ACC112 (cell line): ENCODE measurements around the gene AASDHPPT.

Experiments used
- H2AFZ ChIP-seq: fragments of 200-600 bp; sonication (generic); one replicate; pipeline ENCODE4 v1.6.0; 2017; ENCODE audit warnings: antibody characterized with exemption, low read length; ENCODE audit not compliant: unreplicated experiment
- H3K27ac ChIP-seq: fragments of 200-600 bp; sonication (generic); 2 replicates; pipeline ENCODE4 v1.5.1; 2014; ENCODE audit warnings: low read depth, mild to moderate bottlenecking, antibody characterized with exemption, low read length, moderate library complexity
- H3K27me3 ChIP-seq: fragments of 200-600 bp; sonication (generic); 2 replicates; pipeline ENCODE4 v1.6.1; 2014; ENCODE audit warnings: mild to moderate bottlenecking, antibody characterized with exemption, low read length, moderate library complexity, mixed read lengths; ENCODE audit not compliant: insufficient read depth
- H3K36me3 ChIP-seq: fragments of 200-600 bp; sonication (generic); 2 replicates; pipeline ENCODE4 v1.6.1; 2016; ENCODE audit warnings: mild to moderate bottlenecking, antibody characterized with exemption, low read length, moderate library complexity, mixed read lengths; ENCODE audit not compliant: insufficient read depth
- H3K4me1 ChIP-seq: fragments of 200-600 bp; sonication (generic); one replicate; pipeline ENCODE4 v1.6.1; 2016; ENCODE audit warnings: low read length, mixed read lengths; ENCODE audit not compliant: insufficient read depth, unreplicated experiment, control insufficient read depth
- H3K4me3 ChIP-seq: fragments of 200-600 bp; sonication (generic); 2 replicates; pipeline ENCODE4 v1.5.1; 2014; ENCODE audit warnings: mild to moderate bottlenecking, low read depth, low read length
- H3K79me2 ChIP-seq: fragments of 200-600 bp; sonication (generic); one replicate; pipeline ENCODE4 v1.6.0; 2016; ENCODE audit warnings: low read length; ENCODE audit not compliant: control insufficient read depth, unreplicated experiment, insufficient read depth

The AASDHPPT gene

DNA sequence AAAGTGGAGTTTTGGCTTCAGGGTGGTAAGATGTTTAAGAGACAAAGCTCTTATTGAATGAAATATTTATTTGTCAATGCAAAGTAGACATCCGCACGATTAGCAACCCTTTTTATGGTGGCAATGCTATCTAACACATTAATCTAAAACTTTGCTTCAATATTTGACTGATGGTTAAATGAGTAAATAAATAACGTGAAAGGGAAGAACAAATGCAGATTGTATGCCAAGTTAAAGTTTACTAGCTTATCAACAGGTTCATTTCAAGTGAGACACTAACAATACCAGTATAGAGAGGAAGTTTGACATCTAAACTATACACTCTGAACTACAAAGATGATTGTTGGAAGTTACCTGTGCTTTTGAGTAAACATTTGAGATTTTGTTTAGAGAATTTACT, 50.1 kb downstream of the AASDHPPT start:
- Histone ChIP-seq H3K36me3 (no peaks in the 10 kb centered on the region), H3K79me2 (no peaks in the 10 kb centered on the region), H3K27me3 (peaks cover 50% of the 10 kb centered on the region), H3K27ac (no peak overlapping the region), H3K4me1 (no peaks in the 10 kb centered on the region), H2AFZ (no peak overlapping the region), H3K4me3 (no peak overlapping the region)

DNA sequence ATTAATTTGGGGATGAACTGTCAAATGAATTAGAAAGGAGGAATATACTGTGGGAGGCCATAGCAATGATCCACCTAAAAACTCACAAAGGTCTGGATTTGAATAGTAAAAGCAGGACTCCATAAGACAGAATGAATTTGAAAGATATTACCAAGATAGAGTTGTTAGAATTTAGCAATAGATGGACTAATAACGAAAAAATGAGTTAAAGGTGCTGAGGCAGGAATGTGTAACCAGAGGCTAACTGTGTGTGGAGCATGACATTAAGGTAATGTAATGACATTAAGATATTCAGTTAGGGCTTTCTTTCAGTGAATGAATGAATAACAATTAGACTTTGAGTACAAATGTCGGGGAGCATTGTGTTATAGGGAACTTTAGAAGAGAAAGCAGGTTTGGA, 51.3 kb downstream of the AASDHPPT start:
- Histone ChIP-seq H3K36me3 (no peaks in the 10 kb centered on the region), H3K27me3 (peaks cover 50% of the 10 kb centered on the region), H3K4me1 (no peaks in the 10 kb centered on the region), H3K27ac (no peak overlapping the region), H3K79me2 (no peaks in the 10 kb centered on the region), H3K4me3 (no peak overlapping the region), H2AFZ (no peak overlapping the region)

DNA sequence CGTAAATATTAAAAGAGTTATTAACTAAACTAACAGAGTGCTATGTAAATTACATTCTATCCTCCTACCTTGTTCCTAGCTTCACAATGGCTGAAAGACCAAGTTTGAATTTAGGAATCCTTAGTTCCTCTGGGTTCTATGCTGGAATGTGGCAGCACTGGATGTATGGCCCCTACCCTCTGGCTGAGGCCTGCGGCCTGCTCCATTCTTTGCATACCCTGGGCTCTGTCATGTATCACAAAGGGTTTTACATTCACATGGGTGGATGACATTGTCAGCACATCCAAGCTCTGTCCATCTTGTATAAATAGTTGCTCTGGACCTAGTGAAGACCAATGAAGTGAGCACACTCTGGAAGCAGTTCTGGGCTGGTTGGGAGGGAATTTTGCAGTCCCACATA, 54.5 kb downstream of the AASDHPPT start:
- Histone ChIP-seq H3K36me3 (no peaks in the 10 kb centered on the region), H3K4me1 (no peaks in the 10 kb centered on the region), H3K4me3 (no peak overlapping the region), H3K27ac (no peak overlapping the region), H2AFZ (no peak overlapping the region), H3K27me3 (peaks cover 36% of the 10 kb centered on the region), H3K79me2 (no peaks in the 10 kb centered on the region)

DNA sequence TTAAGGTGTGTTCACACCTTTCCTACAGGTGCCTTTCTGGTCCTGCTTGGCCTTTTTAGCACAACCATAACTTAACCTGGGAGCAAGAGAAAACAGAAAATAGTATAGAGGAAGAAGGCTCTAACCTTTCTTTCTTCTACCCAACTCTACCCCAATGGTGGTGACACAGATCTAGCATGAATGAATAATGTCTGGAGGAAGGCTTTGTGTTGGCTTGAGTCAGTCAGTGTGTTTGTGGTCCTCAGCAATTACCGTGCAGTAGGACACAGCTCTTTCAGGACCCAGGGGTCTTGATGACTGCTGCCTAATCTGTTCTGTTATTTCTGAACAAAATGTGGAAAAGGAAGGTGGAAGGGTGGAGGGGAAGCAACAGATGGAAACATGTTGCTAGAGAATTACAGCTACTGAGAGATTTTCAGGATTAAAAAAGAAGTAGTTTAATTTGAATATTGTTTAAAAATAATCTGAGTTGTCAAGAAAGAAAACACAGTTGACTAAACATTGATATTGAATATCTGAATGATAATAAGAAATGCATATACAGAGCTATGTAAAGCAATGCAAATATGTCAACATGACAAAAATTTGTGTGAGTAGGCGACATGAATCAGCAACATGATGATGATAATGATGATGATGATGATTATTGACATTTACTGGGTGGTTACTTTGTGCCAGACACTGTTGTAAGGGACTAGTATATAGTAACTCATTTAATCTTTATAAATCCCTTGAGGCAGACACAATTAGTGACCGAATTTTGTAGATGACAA, 55.3 kb downstream of the AASDHPPT start:
- no peak overlapping the region for H3K27ac ChIP-seq
- no peak overlapping the region for H2AFZ ChIP-seq
- H3K36me3 ChIP-seq, result no peaks in the 10 kb centered on the region
- no peak overlapping the region for H3K4me3 ChIP-seq
- H3K79me2 ChIP-seq, result no peaks in the 10 kb centered on the region
- H3K27me3 ChIP-seq, result peaks cover 29% of the 10 kb centered on the region
- no peaks in the 10 kb centered on the region for H3K4me1 ChIP-seq

DNA sequence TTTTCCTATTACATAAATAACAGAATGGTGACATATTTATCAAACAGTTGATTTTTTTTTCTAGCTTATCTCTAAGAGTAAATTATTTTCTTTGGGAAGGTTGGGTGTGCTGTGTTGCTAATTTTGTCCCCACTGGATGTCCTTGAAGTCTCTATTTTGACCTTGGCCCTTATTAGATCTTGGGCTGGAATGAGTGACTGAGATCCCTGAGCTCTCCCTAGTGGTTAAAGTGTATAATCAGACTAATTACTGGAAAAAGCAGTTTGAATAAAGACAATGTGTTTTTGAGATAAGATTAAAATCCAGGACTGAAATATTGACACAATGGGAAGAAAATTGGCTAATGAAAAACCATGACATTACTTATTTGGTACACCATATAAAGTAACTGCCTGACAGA, 56.1 kb downstream of the AASDHPPT start:
- no peak overlapping the region for H3K27ac ChIP-seq
- peaks cover 21% of the 10 kb centered on the region for H3K27me3 ChIP-seq
- H3K4me1 ChIP-seq, result no peaks in the 10 kb centered on the region
- no peaks in the 10 kb centered on the region for H3K36me3 ChIP-seq
- no peaks in the 10 kb centered on the region for H3K79me2 ChIP-seq
- H2AFZ ChIP-seq, result no peak overlapping the region
- H3K4me3 ChIP-seq, result no peak overlapping the region

- H3K36me3 ChIP-seq, result no peaks in the 10 kb centered on the region
- no peaks in the 10 kb centered on the region for H3K79me2 ChIP-seq
- no peak overlapping the region for H3K4me3 ChIP-seq
- no peak overlapping the region for H2AFZ ChIP-seq
- H3K27ac ChIP-seq, result no peak overlapping the region
- H3K27me3 ChIP-seq, result peaks cover 5% of the 10 kb centered on the region; the same call in 1 of the 2 replicates
- H3K4me1 ChIP-seq, result no peaks in the 10 kb centered on the region
Observed at GRCh38 chr11:106137061-106137460, 59.6 kb downstream of the AASDHPPT start.

GRCh38 chr11:106137758-106138157, 60.3 kb downstream of the AASDHPPT start:
- H3K27me3 ChIP-seq, result peaks cover 5% of the 10 kb centered on the region; the same call in 1 of the 2 replicates
- no peak overlapping the region for H2AFZ ChIP-seq
- H3K4me1 ChIP-seq, result no peaks in the 10 kb centered on the region
- H3K27ac ChIP-seq, result no peak overlapping the region
- no peak overlapping the region for H3K4me3 ChIP-seq
- H3K79me2 ChIP-seq, result no peaks in the 10 kb centered on the region
- H3K36me3 ChIP-seq, result no peaks in the 10 kb centered on the region
